ENCODE results near the gene CD37.
A peak's percentile ranks its signal among the peaks of the same experiment; 100 is the strongest.
"Not testable (repeated sequence)": the region's sequence is repeated elsewhere in the genome, so short reads cannot be mapped to it uniquely, and the experiment has no call there.

Gene CD37, protein sequence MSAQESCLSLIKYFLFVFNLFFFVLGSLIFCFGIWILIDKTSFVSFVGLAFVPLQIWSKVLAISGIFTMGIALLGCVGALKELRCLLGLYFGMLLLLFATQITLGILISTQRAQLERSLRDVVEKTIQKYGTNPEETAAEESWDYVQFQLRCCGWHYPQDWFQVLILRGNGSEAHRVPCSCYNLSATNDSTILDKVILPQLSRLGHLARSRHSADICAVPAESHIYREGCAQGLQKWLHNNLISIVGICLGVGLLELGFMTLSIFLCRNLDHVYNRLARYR

DNA sequence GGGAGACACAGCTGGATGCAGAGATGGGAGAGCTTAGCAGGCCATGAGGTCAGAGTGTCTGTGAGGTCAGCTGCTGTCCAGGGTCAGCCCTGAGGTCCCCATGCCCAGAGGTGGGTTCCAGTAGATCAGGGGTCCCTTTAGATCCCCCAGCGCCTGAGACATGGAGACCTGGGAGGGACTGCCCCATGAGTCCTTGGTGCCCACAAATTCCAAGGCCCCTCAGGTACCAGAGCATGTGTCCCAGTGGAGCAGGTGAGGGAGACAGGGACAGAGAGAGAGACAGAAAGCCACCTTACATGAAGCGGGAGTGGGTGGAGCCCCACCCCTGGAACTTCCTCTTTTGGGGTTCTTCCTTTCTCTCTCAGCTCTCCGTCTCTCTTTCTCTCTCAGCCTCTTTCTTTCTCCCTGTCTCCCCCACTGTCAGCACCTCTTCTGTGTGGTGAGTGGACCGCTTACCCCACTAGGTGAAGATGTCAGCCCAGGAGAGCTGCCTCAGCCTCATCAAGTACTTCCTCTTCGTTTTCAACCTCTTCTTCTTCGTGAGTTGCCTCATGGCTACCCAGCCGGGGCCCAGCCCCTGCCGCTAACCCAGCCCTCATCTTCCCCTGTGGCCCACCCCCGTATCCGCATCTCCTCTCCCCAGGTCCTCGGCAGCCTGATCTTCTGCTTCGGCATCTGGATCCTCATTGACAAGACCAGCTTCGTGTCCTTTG, at the start of gene CD37:
TSS of gene CD37 (plus strand) at position 336 of the 713 bp plus-strand sequence. CDS start at position 471, 135 bp downstream.
- DNase-seq, result peak; percentile 33

DNA sequence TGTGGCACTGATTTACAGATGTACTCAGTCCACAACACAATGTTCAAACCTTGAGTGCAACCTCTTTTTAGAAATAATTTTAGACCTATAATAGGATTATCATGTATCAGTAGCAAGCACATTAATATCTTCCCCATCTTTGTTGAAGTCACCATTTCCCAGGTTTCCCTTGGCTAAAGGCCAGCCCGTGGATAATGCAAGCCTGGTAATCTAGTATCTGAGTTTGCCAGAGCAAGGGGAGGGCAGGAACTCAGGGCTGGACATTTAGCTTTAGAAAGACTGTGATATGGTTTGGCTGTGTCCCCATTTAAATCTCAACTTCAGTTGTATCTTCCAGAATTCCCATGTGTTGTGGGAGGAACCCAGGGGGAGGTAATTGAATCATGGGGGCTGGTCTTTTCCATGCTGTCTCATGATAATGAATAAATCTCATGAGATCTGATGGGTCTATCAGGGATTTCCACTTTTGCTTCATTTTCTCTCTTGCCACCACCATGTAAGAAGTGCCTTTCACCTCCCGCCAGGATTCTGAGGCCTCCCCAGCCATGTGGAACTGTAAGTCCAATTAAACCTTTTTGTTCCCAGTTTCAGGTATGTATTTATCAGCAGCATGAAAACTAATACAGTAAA, 48.0 kb upstream of the CD37 start:
- DNase-seq, result no peak

DNA sequence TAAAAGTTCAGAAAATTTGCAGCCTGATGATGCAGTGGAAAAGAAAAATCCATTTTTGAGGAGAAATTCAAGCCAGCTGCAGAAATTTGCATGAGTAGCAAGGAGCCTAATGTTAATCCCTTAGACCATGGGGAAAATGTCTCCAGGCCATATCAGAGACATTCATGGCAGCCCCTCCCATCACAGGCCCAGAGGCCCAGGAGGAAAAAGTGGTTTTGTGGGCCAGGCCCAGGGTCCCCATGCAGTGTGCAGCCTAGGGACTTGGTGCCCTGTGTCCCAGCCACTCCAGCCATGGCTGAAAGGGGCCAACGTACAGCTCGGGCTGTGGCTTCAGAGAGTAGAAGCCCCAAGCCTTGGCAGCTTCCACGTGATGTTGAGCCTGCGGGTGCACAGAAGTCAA, 47.0 kb upstream of the CD37 start:
- not testable (repeated sequence) for DNase-seq

DNA sequence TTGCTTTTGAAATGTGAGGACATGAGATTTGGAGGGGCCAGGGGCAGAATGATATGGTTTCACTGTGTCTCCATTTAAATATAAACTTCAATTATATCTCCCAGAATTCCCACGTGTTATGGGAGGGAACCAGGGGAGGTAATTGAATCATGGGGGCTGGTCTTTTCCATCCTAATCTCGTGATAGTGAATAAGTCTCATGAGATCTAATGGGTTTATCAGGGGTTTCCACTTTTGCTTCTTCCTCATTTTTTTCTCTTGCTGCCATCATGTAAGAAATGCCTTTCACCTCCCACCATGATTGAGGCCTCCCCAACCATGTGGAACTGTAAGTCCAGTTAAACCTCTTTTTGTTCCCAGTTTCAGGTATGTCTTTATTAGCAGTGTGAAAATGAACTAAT, 45.9 kb upstream of the CD37 start:
- DNase-seq, result not testable (repeated sequence)

DNA sequence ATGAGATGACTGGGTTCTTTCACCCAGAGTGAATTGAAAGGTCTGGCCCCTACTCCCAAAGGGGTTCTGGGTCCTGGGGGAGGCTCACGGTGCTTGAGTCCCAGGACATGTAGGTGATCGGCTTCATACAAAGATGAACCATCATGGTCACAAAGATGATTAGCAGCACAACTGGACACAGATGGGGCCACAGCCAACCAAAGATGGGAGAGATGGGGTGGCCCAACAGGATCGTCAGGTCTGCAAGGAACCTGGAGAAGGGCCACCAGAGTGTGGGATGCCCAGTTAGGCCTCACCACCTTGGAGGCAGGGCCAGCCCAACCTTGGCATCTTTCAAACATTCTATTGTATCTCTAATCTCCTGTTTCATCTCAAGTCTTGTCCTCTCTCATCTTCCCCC, 44.7 kb upstream of the CD37 start:
- no peak for DNase-seq

DNA sequence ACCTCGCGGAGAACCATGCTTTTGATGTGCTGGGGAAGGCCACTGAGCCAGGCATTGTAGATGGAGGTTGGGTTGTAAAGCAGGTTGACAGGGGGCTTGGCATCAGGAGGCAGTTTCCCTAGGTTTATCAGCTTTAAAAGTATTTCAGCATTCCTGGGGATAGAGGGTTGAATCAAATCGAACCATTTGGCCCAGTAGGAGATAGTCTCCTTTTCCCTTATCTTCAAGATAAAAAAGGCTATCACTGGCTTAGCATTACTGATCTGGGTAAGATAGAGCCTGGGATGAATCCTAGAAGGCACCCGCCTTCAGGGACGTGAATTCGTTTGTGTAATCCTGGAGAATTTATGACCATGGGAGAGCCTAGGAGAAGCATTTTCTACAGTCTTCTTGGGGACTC, 40.8 kb upstream of the CD37 start:
- DNase-seq, result no peak

DNA sequence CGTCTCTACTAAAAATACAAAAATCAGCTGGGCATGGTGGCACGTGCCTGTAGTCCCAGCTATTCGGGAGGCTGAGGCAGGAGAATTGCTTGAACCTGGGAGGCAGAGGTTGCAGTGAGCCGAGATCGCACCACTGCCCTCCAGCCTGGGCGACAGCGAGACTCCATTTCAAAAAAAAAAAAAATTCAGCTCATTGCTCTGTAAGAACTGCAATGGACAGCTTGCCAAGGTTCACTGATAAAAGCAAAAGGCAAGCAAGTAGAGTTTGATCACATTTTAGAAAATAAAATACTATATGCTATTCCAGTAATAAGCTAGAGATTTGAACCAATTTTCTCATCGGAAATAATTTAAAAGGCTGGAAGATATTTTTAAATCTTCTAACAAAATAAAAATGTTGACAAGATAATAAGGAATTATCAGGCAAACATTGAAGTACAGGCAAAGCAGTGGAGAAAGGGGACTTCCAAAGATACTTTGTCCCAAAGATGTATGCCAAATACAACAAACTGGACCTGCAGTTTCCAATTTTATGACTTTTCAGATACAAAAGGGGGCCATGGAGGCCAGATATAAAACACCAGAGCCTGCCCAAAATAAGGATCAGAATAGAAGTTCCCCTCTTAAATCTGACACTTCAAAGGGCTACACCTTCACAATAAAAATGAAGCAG, 39.9 kb upstream of the CD37 start:
- DNase-seq, result no peak

DNA sequence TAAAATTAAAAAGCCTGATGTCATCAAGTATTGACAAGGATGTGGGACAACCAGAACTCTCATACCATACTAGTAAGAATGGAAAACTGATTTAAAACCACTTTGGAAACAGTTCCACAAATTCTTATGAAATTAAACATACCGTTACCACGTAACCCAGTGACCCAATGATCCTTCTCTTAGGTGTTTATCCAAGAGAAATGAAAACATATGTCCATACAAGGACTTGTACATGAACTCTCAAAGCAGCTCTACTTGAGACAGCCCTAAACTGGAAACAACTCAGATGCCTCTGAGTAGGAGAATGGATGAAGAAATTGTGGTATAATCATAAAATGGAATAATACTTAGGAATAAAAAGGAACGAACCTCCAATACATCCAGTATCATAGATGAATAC, 37.8 kb upstream of the CD37 start:
- DNase-seq, result no peak

DNA sequence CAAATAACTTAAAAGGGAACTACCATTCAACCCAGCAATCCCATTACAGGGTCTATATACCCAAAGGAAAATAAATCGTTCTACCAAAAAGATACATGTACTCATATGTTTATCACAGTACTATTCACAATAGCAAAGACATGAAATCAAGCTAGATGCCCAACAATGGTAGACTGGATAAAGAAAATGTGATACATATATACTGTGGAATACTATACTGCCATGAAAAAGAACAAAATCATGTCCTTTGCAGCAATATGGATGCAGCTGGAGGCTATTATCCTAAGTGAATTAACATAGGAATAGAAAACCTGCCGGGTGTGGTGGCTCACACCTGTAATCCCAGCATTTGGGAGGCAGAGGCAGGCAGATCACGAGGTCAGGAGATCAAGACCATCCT, 36.6 kb upstream of the CD37 start:
- DNase-seq, result not testable (repeated sequence)

DNA sequence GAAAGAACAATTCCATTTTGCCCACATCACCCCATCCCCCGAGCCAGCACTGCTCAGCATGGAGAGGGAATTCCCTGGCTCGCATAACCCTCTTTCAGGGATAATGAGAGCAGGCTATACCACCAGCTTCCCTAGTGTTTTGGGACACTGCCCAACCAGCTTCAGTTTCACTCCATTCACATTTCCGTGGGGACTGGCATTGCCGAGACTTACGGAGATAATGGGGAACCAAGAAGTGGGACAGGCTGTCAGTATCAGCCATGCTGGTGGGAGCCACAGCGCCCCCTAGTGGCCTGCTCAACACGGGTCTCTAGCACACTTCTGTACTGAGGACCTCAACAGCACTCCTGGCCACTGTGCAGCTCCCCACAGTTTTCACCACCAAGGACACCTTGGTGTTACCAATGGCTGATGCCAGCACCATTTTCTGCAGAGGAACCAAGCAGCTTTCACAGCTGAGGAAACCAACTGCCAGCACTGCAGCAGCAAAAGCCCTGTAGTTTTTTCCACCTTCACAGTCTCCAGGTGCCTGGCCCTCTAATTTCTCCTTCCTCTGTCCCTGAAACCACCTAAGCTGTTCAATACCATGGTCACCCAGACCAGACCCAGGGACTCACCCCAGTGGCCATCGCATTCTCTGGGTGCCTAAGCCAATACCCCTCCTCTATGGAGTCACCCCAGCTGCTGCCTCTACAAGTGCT, 33.9 kb upstream of the CD37 start:
- DNase-seq, result peak; percentile 64

DNA sequence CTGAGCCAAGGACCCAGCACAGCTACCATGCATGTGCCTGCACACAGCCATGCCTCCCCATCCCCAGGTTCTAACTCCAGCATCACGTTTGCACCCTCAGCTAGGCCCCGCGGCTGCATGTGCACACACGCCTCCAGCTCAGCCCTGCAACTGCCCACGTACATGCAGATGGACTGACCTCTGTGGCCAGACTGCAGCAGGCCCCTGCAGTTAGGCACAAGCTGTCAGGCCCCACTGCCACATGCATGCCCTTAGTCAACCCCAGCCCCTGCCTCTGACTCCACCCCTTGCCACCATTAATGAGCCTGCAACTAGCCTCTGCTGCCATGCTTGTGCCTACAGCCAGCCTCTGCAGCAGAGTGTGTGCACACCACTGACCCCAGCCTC, 33.3 kb upstream of the CD37 start:
- no peak for DNase-seq

DNA sequence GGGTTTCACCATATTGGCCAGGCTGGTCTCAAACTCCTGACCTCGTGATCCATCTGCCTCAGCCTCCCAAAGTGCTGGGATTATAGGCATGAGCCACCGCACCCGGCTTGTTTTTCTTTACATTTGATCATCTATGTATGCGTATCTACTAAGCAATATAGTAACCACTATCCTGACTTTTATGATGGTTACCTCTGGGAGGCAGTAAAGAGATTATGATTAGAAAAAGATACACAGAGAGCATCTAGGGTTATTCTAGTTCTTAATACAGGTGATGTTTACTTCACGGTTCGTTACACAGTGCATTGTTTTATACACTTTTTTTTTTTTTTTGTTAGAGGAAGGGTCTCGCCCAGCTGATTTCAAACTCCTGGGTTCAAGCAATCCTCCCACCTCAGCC, 28.5 kb upstream of the CD37 start:
- not testable (repeated sequence) for DNase-seq

DNA sequence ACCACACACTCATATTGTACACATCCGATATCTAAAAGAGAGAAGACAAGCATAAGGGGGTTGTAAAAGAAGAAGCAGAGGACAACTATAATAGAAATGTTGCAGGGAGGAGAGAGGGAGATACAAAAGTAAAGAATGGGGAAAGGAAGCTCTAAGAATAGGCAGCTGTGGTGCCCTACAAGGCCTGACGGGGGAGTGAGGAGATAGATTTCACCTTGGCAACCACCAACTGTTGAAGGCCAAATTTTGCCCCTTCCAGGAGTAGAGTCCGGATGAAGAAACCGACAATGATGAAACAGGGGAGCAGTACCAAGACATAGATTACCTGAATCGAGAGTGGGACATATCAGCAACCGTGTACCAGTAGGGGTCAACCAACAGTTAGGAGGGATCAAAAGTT, 26.1 kb upstream of the CD37 start:
- DNase-seq, result no peak

DNA sequence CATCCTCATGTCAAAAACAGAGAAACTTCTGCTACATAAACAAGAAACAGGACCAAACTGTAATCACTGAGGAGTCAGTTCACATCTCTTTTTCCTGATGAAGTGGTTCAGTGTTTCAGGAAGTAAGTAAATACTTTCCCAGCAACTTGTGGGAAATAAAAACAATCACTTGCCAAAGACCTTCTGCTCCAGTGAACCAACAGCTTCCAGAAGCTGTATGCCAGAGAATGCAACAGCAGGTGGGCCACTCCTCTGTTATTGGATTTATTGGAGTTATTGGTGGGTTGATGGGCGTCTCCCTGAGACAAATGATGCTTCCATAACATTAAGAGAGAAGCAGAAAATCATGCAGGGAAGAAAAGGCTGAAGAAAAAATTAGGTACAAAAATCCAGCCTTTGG, 20.1 kb upstream of the CD37 start:
- no peak for DNase-seq

DNA sequence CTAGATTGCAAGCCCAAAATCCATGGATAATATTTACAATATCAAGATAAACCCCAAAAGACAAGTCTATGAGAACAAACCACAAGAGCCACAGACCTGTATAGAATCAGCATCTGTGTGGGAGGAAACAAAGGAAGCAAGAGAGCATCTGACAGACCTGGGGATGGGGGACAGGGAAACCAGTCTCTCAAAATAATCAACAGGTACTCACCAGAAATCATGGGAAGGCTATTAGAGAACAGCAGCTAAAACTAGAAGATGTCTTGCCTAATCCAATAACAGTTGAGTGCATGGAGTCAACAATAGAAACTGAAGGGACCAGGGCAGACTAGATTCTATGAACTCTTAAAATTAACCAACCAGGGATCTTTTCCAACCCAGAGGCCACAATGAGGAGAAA, 18.9 kb upstream of the CD37 start:
- no peak for DNase-seq

DNA sequence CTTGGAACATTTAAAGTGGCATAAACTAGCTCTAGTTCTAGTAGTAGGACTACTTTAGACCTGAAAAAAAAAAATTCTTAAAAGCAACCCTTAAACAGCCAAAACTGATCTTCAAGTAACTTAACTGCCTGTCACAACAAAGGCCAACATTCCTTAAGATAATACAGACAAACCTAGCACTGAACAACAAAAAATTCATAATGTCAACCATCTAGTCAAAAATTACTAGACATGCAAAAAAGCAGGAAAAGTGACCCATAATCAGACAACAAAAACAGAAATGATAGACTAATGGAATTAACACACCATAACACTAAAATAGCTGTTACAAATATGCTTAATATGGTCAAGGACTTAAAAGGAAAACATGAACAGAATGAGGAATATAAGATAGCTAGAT, 16.9 kb upstream of the CD37 start:
- no peak for DNase-seq

DNA sequence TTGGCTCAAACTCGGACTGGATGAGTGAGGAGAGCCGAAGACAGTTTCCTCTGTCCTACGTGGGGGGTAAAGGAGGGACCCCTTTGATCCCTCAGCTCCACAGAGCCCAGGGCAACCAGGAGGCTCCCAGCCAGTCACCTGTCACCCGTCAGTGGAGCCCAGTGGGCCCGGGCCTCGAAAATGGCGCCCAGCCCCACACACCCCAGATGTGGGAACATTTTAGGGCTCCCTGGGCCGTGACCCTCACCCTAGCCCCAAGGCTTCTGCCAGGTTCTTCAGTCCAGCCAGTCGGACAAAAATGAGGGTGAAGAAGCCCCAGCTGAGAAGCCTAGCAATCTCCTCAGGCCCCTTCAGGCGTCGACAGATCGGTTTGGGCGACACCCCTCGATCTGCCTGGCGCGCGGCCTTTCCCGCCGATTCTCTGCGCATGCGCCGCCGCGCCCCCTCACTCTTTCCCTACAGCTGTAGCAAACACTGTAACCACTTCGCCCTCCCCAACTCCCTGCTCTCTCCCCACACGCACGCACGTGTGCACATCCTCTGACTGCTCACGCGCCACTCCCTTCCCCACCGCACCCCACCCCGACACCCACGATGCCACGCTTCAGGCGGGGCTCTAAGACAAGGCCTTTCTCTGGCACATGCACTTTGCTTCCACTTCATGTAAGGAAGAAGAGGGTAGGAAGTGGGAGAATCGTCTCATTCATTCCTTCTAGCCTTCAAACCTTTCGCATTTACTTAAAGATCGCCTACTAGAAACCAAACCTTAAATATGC, 10.2 kb upstream of the CD37 start, which contains the start of gene SLC6A16:
TSS of gene SLC6A16 (minus strand) at position 391 of the 776 bp plus-strand sequence. CDS start 13,844 bp downstream, outside the sequence.
- no peak for DNase-seq

DNA sequence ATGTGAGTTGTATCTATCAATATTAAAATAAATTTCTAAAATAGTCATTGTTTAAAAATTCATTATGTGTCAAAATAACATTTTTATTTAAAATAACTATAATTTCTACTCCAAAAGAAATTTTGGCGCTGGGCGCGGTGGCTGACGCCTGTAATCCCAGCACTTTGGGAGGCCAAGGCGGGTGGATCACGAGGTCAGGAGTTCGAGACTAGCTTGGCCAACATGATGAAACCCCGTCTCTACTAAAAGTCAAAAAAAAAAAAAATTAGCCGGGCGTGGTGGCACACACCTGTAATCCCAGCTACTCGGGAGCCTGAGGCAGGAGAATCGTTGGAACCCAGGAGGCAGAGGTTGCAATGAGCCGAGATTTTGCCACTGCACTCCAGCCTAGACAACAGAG, 9.4 kb upstream of the CD37 start:
- DNase-seq, result not testable (repeated sequence)

DNA sequence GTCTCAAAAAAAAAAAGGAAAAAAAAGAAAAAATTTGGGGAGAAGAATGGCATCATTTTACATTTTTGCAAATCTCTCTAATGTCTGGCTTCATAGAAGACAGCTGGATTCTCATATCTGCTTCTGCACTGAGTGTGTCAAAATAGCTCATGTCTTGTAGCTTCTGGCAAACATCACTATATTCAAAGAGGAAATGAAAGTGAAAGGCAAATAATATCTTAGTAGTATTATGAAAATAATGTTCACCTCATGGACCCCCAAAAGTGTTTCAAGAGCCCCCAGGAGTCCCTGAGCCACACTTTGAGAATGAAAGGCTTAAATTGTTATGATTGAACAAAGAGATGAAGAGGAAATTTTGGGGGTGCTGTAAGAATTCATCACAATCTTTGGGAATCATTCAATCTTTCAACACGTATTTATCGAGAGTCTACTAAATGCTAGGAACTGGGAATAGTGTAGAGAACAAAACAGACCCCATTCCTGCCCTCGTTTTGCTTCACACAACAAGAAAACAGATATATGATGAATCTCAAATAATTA, 9.0 kb upstream of the CD37 start:
- DNase-seq, result no peak

DNA sequence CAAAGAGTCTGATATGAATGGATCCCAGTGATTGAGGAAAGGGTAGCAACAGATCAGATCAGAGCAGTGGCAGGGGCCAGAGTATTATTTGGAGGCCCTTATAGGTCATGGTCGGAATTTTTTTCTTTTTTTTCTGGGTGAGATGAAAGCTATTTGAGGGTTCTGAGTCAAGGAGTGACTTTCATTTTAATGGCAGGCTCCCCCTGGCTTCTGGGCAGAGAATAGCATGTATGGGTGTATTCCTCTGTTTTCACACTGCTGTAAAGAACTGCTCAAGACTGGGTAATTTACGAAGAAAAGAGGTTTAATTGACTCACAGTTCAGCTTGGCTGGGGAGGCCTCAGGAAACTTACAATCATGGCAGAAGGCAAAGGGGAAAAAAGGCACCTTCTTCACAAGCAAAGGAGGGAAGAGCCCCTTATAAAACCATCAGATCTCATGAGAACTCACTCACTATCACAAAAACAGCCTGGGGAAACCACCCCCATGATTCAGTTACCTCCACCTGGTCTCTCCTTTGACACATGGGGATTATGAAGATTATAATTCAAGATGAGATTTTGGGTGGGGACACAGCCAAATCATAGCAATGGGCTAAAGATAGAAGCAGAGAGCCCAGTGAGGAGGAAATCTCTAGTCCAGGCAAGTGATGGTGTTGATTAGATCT, 7.2 kb upstream of the CD37 start:
- DNase-seq, result no peak

DNA sequence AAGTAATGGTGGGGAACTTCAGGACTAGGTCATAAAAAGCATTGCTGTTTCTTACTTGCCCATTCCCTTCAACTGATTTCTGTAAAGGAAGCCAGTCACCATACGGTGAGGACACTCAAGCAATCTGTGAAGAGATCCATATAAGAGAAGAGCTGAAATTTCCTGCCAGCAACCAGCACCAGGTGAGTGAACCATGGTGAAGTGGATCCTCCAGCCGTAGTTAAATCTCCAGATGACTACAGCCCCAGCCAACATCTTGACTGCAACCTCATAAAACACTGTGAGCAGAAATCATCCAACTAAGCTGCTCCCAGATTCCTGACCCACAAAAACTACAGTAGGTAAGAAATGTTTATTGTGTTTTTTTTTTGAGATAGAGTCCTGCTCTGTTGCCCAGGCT, 6.5 kb upstream of the CD37 start:
- no peak for DNase-seq

Measured in NK-92 treated with Interleukin-12 subunit alpha and Interleukin-12 subunit beta, amount 100 ng/mL, for 24 hours (cell line).